Vagina (tissue), 2 donors: ENCODE data around the gene DET1. TPM values are rescaled to one million over a fixed set of nuclear protein-coding genes. Genes with fewer than 3 reads are reported as not detected.

Experiments
- DNase-seq, 2 donors: peaks; one replicate each; pipeline ENCODE4 v3.0.0-alpha.2; 2017; ENCODE audit errors: extremely low spot score in 2 of 2
- H3K27ac ChIP-seq: fragments of 200-600 bp; sonication (generic); one replicate; pipeline ENCODE4 v1.5.1; 2019
- H3K27me3 ChIP-seq: fragments of 200-600 bp; sonication (generic); one replicate; pipeline ENCODE4 v1.5.1; 2019
- H3K36me3 ChIP-seq, 2 donors: fragments of 200-600 bp; sonication (generic); one replicate each; pipeline ENCODE4 v1.5.1; 2017 to 2019
- H3K4me1 ChIP-seq: fragments of 200-600 bp; sonication (generic); one replicate; pipeline ENCODE4 v1.5.1; 2019
- H3K4me3 ChIP-seq, 2 donors: fragments of 200-600 bp; sonication (generic); 1 replicate in 1 of 2; 2 replicates in 1 of 2; pipeline ENCODE4 v1.5.1; 2016 to 2019
- H3K9me3 ChIP-seq: fragments of 200-600 bp; sonication (generic); one replicate; pipeline ENCODE4 v1.5.1; 2019
- CTCF ChIP-seq, 3 experiments: fragments of 450-650 bp in 2 of 3; fragments of 200-600 bp in 1 of 3; sonication (generic) in 1 of 3; IDR thresholded peaks; one replicate each; pipeline ENCODE4 v1.5.1; 2017 to 2019; ENCODE audit warnings: antibody characterized with exemption in 3 of 3, mild to moderate bottlenecking in 2 of 3, moderate library complexity in 2 of 3
- POLR2A ChIP-seq, 2 donors: fragments of 450-650 bp; IDR thresholded peaks; one replicate each; pipeline ENCODE4 v1.6.1; 2017; ENCODE audit warnings: antibody characterized with exemption in 2 of 2, mild to moderate bottlenecking in 2 of 2, moderate library complexity in 2 of 2
- POLR2AphosphoS5 ChIP-seq, 2 donors: sonication (generic); formaldehyde crosslinking; IDR thresholded peaks; one replicate each; pipeline ENCODE4 v1.9.0; 2017; ENCODE audit warnings: antibody characterized with exemption in 2 of 2, mild to moderate bottlenecking in 2 of 2, low read depth in 1 of 2; ENCODE audit not compliant: insufficient read depth in 1 of 2
- intact Hi-C: fragments of 100-400 bp; cut with DNase I; formaldehyde crosslinking; loops from one replicate; pipeline ENCODE4 v1.15.1; 2023
- total RNA-seq: library from RNA; depleted of rRNA; stranded (reverse); fragments of >200 nt; gene quantifications from one replicate; pipeline ENCODE4 v1.2.3, GENCODE V29; 2016

DET1 gene
- total RNA-seq, 1 donor from 2014 or later = 5.6 TPM

DNA sequence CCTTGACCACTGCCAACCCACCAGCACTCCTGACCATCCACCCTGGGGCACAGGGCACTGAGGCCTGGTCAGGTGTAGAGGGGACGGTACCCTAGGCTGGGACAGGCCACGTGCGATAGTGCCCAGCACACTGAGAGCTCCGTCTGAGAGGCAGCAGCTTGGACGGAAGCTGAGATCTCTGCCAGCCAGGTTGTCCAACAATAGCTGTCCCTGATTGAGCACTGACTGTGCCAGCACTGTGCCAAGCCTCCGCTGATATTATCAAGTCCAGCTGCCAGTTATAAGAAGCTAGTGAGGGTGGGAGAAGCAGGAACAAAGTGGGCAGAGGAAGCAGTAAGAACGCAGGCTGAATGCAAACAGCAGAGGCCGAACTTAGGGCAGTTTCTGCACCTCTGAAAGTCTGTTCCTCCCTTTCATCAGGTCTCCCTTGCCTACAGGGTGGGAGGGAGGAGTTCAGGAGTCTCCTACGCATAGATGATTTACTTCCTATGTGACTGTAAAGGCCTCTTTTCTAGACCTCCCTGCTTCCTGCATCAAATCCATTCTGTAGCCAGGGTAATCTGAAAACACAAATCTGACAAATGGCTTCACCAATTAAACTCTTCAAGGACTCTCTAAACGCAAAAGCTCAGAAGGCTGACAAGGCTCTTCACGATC, 49.2 kb downstream of the DET1 start:
- H3K27me3 ChIP-seq = no peaks in the 10 kb centered on the region
- no peaks in the 10 kb centered on the region for H3K36me3 ChIP-seq
- H3K4me1 ChIP-seq = no peaks in the 10 kb centered on the region
- H3K4me3 ChIP-seq = no peak overlapping the region
- TF ChIP-seq POLR2AphosphoS5 (IDR thresholded peaks at IDR 0.05; ENCODE audit: insufficient read depth in 1 of 2, low read depth in 1 of 2) (no peak), CTCF (IDR thresholded peaks at IDR 0.05) (no peak), POLR2A (IDR thresholded peaks at IDR 0.05) (no peak)
- H3K27ac ChIP-seq = no peak overlapping the region
- no peaks in the 10 kb centered on the region for H3K9me3 ChIP-seq
- intact Hi-C loops = no loop called here
- no peak for DNase-seq

GRCh38 chr15:88493844-88494243, 52.6 kb downstream of the DET1 start:
- Histone ChIP-seq H3K4me1 (no peaks in the 10 kb centered on the region), H3K36me3 (no peaks in the 10 kb centered on the region)
- no peak for TF ChIP-seq POLR2AphosphoS5 (IDR thresholded peaks at IDR 0.05; ENCODE audit: insufficient read depth in 1 of 2, low read depth in 1 of 2)
- no peak for TF ChIP-seq POLR2A (IDR thresholded peaks at IDR 0.05)
- TF ChIP-seq CTCF (IDR thresholded peaks at IDR 0.05) = no peak

DNA sequence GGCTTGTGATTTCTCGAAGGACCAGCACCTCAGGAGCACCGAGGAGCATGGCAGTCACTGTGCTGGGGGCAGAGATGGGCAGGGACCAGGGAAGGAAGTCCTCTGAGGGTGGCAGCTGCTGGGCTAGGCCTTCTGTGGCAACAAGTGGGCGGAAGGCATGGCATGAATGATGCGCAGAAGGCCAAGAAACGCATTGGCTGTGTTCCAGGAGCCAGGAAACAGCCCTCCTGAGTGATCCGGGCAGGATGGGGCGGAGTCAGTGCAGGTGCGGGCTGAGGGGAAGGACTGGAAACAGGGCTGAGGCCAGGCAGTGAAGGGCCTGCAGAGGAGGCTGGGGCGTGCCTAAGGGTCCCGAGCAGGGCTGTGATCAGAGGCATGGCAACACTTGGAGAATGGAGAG, 55.3 kb downstream of the DET1 start:
- TF ChIP-seq CTCF (IDR thresholded peaks at IDR 0.05) (no peak), POLR2A (IDR thresholded peaks at IDR 0.05) (no peak), POLR2AphosphoS5 (IDR thresholded peaks at IDR 0.05; ENCODE audit: insufficient read depth in 1 of 2, low read depth in 1 of 2) (no peak)
- no peaks in the 10 kb centered on the region for H3K36me3 ChIP-seq
- no peaks in the 10 kb centered on the region for H3K4me1 ChIP-seq
- intact Hi-C loops = no loop called here
- no peak overlapping the region for H3K27ac ChIP-seq
- H3K4me3 ChIP-seq = no peak overlapping the region
- no peak for DNase-seq
- H3K9me3 ChIP-seq = no peaks in the 10 kb centered on the region
- H3K27me3 ChIP-seq = no peaks in the 10 kb centered on the region

More at GRCh38 chr15:88493844-88494243, 52.6 kb downstream of the DET1 start:
- Histone ChIP-seq H3K27ac (no peak overlapping the region), H3K9me3 (no peaks in the 10 kb centered on the region), H3K27me3 (no peaks in the 10 kb centered on the region), H3K4me3 (no peak overlapping the region)
- DNase-seq = no peak
- intact Hi-C loops = no loop called here

- Histone ChIP-seq H3K9me3 (no peaks in the 10 kb centered on the region), H3K36me3 (no peaks in the 10 kb centered on the region), H3K4me1 (no peaks in the 10 kb centered on the region), H3K27me3 (no peaks in the 10 kb centered on the region), H3K27ac (no peak overlapping the region), H3K4me3 (no peak overlapping the region)
- TF ChIP-seq CTCF (IDR thresholded peaks at IDR 0.05) (no peak), POLR2A (IDR thresholded peaks at IDR 0.05) (no peak), POLR2AphosphoS5 (IDR thresholded peaks at IDR 0.05; ENCODE audit: insufficient read depth in 1 of 2, low read depth in 1 of 2) (no peak)
- no peak for DNase-seq
- intact Hi-C loops = no loop called here
Observed at GRCh38 chr15:88490036-88490435, 56.4 kb downstream of the DET1 start.

- no peaks in the 10 kb centered on the region for H3K4me1 ChIP-seq
- H3K36me3 ChIP-seq = no peaks in the 10 kb centered on the region
- intact Hi-C loops = no loop called here
- no peak for TF ChIP-seq POLR2AphosphoS5 (IDR thresholded peaks at IDR 0.05; ENCODE audit: insufficient read depth in 1 of 2, low read depth in 1 of 2)
- TF ChIP-seq CTCF (IDR thresholded peaks at IDR 0.05) = no peak
- TF ChIP-seq POLR2A (IDR thresholded peaks at IDR 0.05) = no peak
- no peaks in the 10 kb centered on the region for H3K9me3 ChIP-seq
- H3K4me3 ChIP-seq = no peak overlapping the region
- no peaks in the 10 kb centered on the region for H3K27me3 ChIP-seq
- DNase-seq = no peak
- H3K27ac ChIP-seq = no peak overlapping the region
Observed at GRCh38 chr15:88489321-88489720, 57.2 kb downstream of the DET1 start.
